Kidney epithelial cell (primary cell): Measurements from ENCODE around the gene RAPGEF4. TPM values are rescaled to one million over a fixed set of nuclear protein-coding genes. Genes with fewer than 3 reads are reported as not detected.
"Not testable (repeated sequence)": the region's sequence is repeated elsewhere in the genome, so short reads cannot be mapped to it uniquely, and the experiment has no call there.

ENCODE experiments used
- DNase-seq: peaks from one replicate; pipeline ENCODE4 v3.0.0-alpha.2; 2010; ENCODE audit warnings: low read depth
- H3K27me3 ChIP-seq: 2 replicates; pipeline ENCODE4 v1.6.0; 2011; ENCODE audit warnings: low read length; ENCODE audit not compliant: control insufficient read depth, insufficient read depth
- H3K36me3 ChIP-seq: 2 replicates; pipeline ENCODE4 v1.5.1; 2011; ENCODE audit warnings: low read length; ENCODE audit not compliant: control insufficient read depth, insufficient read depth
- H3K4me3 ChIP-seq: 2 replicates; pipeline ENCODE4 v1.5.1; 2011; ENCODE audit warnings: low read depth, mild to moderate bottlenecking, control low read depth, low read length
- total RNA-seq: library from RNA; depleted of rRNA; stranded (reverse); fragments of >200 nt; gene quantifications from 2 replicates; pipeline ENCODE4 v1.2.3, GENCODE V29; 2015
- TF ChIP-seq, protein P1 (sequence below): IDR thresholded peaks from 2 replicates; pipeline ENCODE4 v1.5.1; 2011; ENCODE audit warnings: mild to moderate bottlenecking, moderate library complexity, low read length, control low read depth, inconsistent platforms; ENCODE audit not compliant: insufficient read depth, poor library complexity, severe bottlenecking

The RAPGEF4 gene
- total RNA-seq, 1 donor from 2014 or later: 0.71 TPM

DNA sequence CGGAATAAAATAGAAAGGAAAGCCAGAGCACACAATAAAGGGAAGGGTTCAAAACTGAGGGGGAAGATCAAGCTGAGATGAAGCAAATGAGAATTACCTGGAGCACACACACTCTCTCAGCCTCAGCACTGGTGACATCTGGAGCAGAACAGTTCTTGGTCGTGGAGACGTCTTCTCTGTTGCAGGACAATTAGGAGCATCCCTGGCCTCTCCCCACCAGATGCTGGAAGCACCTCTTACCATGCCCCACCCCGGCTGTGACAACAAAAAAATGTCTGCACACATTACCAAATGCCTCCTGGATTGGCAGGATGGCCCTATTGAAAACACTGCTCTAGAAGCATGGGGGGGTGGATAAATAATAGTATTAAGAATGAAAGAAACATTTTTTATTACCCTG is 296.4 kb downstream of the RAPGEF4 start:
- DNase-seq: no peak
- H3K36me3 ChIP-seq: no peaks in the 10 kb centered on the region
- TF ChIP-seq, protein P1, sequence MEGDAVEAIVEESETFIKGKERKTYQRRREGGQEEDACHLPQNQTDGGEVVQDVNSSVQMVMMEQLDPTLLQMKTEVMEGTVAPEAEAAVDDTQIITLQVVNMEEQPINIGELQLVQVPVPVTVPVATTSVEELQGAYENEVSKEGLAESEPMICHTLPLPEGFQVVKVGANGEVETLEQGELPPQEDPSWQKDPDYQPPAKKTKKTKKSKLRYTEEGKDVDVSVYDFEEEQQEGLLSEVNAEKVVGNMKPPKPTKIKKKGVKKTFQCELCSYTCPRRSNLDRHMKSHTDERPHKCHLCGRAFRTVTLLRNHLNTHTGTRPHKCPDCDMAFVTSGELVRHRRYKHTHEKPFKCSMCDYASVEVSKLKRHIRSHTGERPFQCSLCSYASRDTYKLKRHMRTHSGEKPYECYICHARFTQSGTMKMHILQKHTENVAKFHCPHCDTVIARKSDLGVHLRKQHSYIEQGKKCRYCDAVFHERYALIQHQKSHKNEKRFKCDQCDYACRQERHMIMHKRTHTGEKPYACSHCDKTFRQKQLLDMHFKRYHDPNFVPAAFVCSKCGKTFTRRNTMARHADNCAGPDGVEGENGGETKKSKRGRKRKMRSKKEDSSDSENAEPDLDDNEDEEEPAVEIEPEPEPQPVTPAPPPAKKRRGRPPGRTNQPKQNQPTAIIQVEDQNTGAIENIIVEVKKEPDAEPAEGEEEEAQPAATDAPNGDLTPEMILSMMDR: no peak
- no peak overlapping the region for H3K4me3 ChIP-seq
- no peaks in the 10 kb centered on the region for H3K27me3 ChIP-seq

DNA sequence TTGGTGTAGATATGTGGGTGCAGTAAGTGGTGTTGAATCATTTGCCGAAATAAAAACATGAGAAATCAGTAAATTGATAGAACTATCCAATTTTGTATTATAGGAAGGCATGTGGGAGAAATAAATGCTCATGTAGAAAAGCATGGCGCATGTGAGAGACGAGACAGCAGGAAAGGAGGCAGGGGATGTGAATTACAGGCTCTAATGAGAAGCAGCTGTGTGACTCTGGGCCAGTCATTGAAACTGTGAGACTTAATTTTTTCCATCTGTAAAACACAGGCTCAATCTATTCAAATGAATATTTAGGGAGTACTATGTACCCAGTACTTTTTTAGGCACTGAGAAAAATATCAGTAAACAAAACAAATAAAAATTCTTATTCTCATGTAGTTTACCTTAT is 297.4 kb downstream of the RAPGEF4 start:
- H3K36me3 ChIP-seq: no peaks in the 10 kb centered on the region
- no peaks in the 10 kb centered on the region for H3K27me3 ChIP-seq
- TF ChIP-seq, protein P1: no peak
- no peak overlapping the region for H3K4me3 ChIP-seq
- DNase-seq: no peak

GRCh38 chr2:173034143-173034542 is 298.5 kb downstream of the RAPGEF4 start:
- no peak for DNase-seq
- H3K4me3 ChIP-seq: no peak overlapping the region
- H3K27me3 ChIP-seq: no peaks in the 10 kb centered on the region
- TF ChIP-seq, protein P1: no peak
- no peaks in the 10 kb centered on the region for H3K36me3 ChIP-seq

- no peak for DNase-seq
These were observed 301.8 kb downstream of the RAPGEF4 start for GRCh38 chr2:173037245-173038120.

GRCh38 chr2:173038257-173038656 is 302.6 kb downstream of the RAPGEF4 start:
- not testable (repeated sequence) for DNase-seq, H3K36me3 ChIP-seq, H3K27me3 ChIP-seq, H3K4me3 ChIP-seq

More at GRCh38 chr2:173037245-173038120, 301.8 kb downstream of the RAPGEF4 start:
- TF ChIP-seq, protein P1: no peak
- no peaks in the 10 kb centered on the region for H3K36me3 ChIP-seq
- no peaks in the 10 kb centered on the region for H3K27me3 ChIP-seq
- no peak overlapping the region for H3K4me3 ChIP-seq

DNA sequence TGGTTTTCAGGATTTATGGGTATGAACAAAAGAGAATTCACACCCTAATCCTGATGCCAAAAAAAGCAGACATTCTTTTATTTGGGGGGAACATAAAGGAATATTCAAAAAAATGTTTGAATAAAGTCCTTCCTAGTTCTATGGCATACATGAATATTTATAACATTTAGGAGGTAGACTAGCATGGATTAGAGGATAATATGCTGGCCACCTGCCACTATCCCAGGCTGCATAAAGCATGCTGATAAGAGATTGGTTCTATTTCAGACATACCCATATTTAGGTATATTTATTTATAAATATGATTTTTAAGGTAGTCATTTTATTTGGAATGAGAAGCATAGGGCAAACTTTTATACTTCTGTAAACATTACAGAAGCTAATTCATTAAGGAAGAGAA is 305.1 kb downstream of the RAPGEF4 start:
- TF ChIP-seq, protein P1: no peak

More for the DNA sequence above, 305.1 kb downstream of the RAPGEF4 start:
- Histone ChIP-seq H3K36me3 (no peaks in the 10 kb centered on the region), H3K27me3 (no peaks in the 10 kb centered on the region), H3K4me3 (no peak overlapping the region)
- no peak for DNase-seq
